Tibial nerve (tissue), 3 donors: ENCODE data around the gene CFAP410.

Source experiments
- POLR2A ChIP-seq, 2 donors: fragments of 450-650 bp; IDR thresholded peaks; one replicate each; pipeline ENCODE4 v1.6.1; 2017; ENCODE audit warnings: antibody characterized with exemption in 2 of 2, mild to moderate bottlenecking in 2 of 2, moderate library complexity in 2 of 2
- TF ChIP-seq, protein P1 (sequence below), 5 experiments: fragments of 200-600 bp in 3 of 5; fragments of 450-650 bp in 2 of 5; sonication (generic) in 3 of 5; IDR thresholded peaks; one replicate each; pipeline ENCODE4 v1.5.1; 2016 to 2019; ENCODE audit warnings: antibody characterized with exemption in 5 of 5, mild to moderate bottlenecking in 3 of 5, moderate library complexity in 2 of 5

DNA sequence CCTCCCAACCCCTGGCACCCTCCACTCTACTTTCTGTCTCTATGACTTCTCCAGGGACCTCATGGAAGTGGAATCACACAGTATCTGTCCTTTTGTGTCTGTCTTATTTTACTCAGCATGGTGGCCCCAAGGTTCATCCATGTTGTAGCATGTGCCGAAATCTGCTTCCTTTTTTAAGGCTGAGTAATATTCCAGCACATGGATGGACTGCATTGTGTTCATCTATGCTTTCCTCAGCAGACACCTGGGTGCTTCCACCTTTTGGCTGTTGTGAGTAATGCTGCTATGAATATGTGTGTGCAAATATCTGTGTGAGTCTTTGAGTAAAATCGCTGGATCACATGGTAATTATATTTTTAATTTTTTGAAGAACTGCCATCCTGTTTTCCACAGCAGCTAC is 40.9 kb downstream of the CFAP410 start:
- TF ChIP-seq, protein P1, sequence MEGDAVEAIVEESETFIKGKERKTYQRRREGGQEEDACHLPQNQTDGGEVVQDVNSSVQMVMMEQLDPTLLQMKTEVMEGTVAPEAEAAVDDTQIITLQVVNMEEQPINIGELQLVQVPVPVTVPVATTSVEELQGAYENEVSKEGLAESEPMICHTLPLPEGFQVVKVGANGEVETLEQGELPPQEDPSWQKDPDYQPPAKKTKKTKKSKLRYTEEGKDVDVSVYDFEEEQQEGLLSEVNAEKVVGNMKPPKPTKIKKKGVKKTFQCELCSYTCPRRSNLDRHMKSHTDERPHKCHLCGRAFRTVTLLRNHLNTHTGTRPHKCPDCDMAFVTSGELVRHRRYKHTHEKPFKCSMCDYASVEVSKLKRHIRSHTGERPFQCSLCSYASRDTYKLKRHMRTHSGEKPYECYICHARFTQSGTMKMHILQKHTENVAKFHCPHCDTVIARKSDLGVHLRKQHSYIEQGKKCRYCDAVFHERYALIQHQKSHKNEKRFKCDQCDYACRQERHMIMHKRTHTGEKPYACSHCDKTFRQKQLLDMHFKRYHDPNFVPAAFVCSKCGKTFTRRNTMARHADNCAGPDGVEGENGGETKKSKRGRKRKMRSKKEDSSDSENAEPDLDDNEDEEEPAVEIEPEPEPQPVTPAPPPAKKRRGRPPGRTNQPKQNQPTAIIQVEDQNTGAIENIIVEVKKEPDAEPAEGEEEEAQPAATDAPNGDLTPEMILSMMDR (IDR thresholded peaks at IDR 0.05), result no peak
- TF ChIP-seq POLR2A (IDR thresholded peaks at IDR 0.05), result no peak
